Esophagus squamous epithelium (tissue), 5 donors: ENCODE results near the gene TMCC3. TPM values are rescaled to one million over a fixed set of nuclear protein-coding genes. Genes with fewer than 3 reads are reported as not detected.
A peak's percentile ranks its signal among the peaks of the same experiment; 100 is the strongest.

Experiments
- DNase-seq: peaks from one replicate; lab custom pipeline; 2025; lab: John Stamatoyannopoulos, UW
- H3K27ac ChIP-seq, 4 donors: fragments of 200-600 bp; sonication (generic); one replicate each; pipeline ENCODE4 v1.5.1; 2016 to 2019; ENCODE audit warnings: mild to moderate bottlenecking in 1 of 4
- H3K27me3 ChIP-seq, 4 donors: fragments of 200-600 bp; sonication (generic); 1 replicate in 3 of 4; 2 replicates in 1 of 4; pipeline versions ENCODE4 v1.5.1 to v1.6.0; 2017 to 2021; ENCODE audit warnings: antibody characterized with exemption in 1 of 4
- H3K36me3 ChIP-seq, 3 donors: fragments of 200-600 bp; sonication (generic); one replicate each; pipeline ENCODE4 v1.5.1; 2016 to 2019
- H3K4me1 ChIP-seq, 3 donors: fragments of 200-600 bp; sonication (generic); one replicate each; pipeline ENCODE4 v1.5.1; 2017 to 2019
- H3K4me3 ChIP-seq, 4 donors: fragments of 200-600 bp; sonication (generic); 1 replicate in 3 of 4; 2 replicates in 1 of 4; pipeline ENCODE4 v1.5.1; 2016 to 2019; ENCODE audit warnings: mild to moderate bottlenecking in 2 of 4, moderate library complexity in 1 of 4
- H3K9me3 ChIP-seq, 3 donors: fragments of 200-600 bp; sonication (generic); one replicate each; pipeline ENCODE4 v1.5.1; 2016 to 2019
- CTCF ChIP-seq, 6 experiments: fragments of 450-650 bp in 4 of 6; fragments of 200-600 bp in 2 of 6; sonication (generic) in 2 of 6; IDR thresholded peaks; one replicate each; pipeline ENCODE4 v1.5.1; 2016 to 2019; ENCODE audit warnings: antibody characterized with exemption in 6 of 6, mild to moderate bottlenecking in 4 of 6, moderate library complexity in 4 of 6
- POLR2A ChIP-seq, 4 donors: fragments of 450-650 bp; IDR thresholded peaks; one replicate each; pipeline ENCODE4 v1.6.1; 2017; ENCODE audit warnings: antibody characterized with exemption in 4 of 4, mild to moderate bottlenecking in 4 of 4, moderate library complexity in 3 of 4
- WGBS, 2 donors: methylation state at CpG; one replicate each; pipeline ENCODE4 v1.1.5; 2018; 5-methylcytosine and 5-hydroxymethylcytosine counted together
- intact Hi-C: fragments of 100-400 bp; cut with DNase I; formaldehyde crosslinking; loops from one replicate; pipeline ENCODE4 v1.15.0; 2022
- total RNA-seq, 4 donors: library from RNA; depleted of rRNA; stranded (reverse); fragments of >200 nt; gene quantifications; one replicate each; pipeline ENCODE4 v1.1.0, GENCODE V29; 2016
- donor health status: DM: yes; HTN: yes; CAD: no.

TMCC3 gene
- total RNA-seq, 4 donors from 2014 or later = 6.8 to 14.2 (median 10.5) TPM

- Histone ChIP-seq H3K9me3 (no peaks in the 10 kb centered on the region), H3K4me1 (peaks cover 25 to 64% (median 28%) of the 10 kb centered on the region in 3 donors), H3K36me3 (no peaks in the 10 kb centered on the region), H3K27ac (peak overlapping the region; percentile 55 to 84 (median 78)), H3K27me3 (no peaks in the 10 kb centered on the region), H3K4me3 (no peak overlapping the region)
- WGBS, 2 donors = 10 to 46% methylated on average over 4 to 9 of the region's 9 CpGs
- no peak for DNase-seq
- no peak for TF ChIP-seq CTCF (IDR thresholded peaks at IDR 0.05)
- no peak for TF ChIP-seq POLR2A (IDR thresholded peaks at IDR 0.05)
- intact Hi-C loops = no loop called here
Measured at GRCh38 chr12:94678379-94678778, 28.0 kb upstream of the TMCC3 start.

- peak overlapping the region; percentile 55 to 84 (median 78) for H3K27ac ChIP-seq
- H3K27me3 ChIP-seq = no peaks in the 10 kb centered on the region
- no peaks in the 10 kb centered on the region for H3K36me3 ChIP-seq
- no peak for TF ChIP-seq POLR2A (IDR thresholded peaks at IDR 0.05)
- TF ChIP-seq CTCF (IDR thresholded peaks at IDR 0.05) = peak in 2 of 6 experiments; percentile 13 to 29
- peaks cover 25 to 66% (median 28%) of the 10 kb centered on the region in 3 donors for H3K4me1 ChIP-seq
- WGBS, 2 donors = 43 to 75% methylated on average over 1 of the region's 1 CpG
- intact Hi-C loops = no loop called here
- H3K9me3 ChIP-seq = no peaks in the 10 kb centered on the region
- no peak overlapping the region for H3K4me3 ChIP-seq
- no peak for DNase-seq
Measured at GRCh38 chr12:94677778-94678177, 27.4 kb upstream of the TMCC3 start.

- Histone ChIP-seq H3K27ac (peak overlapping the region; percentile 55 to 84 (median 74)), H3K4me3 (no peak overlapping the region), H3K27me3 (no peaks in the 10 kb centered on the region), H3K9me3 (no peaks in the 10 kb centered on the region), H3K4me1 (peaks cover 25 to 67% (median 28%) of the 10 kb centered on the region in 3 donors), H3K36me3 (no peaks in the 10 kb centered on the region)
- TF ChIP-seq POLR2A (IDR thresholded peaks at IDR 0.05) (no peak), CTCF (IDR thresholded peaks at IDR 0.05) (no peak)
- 76 to 89% methylated on average over 2 of the region's 2 CpGs for WGBS, 2 donors
- intact Hi-C loops = no loop called here
- DNase-seq = no peak
Measured at GRCh38 chr12:94676922-94677321, 26.6 kb upstream of the TMCC3 start.

- Histone ChIP-seq H3K4me3 (no peak overlapping the region), H3K27ac (peak overlapping the region; percentile 66 to 84 (median 76)), H3K9me3 (no peaks in the 10 kb centered on the region), H3K36me3 (no peaks in the 10 kb centered on the region), H3K27me3 (no peaks in the 10 kb centered on the region), H3K4me1 (peaks cover 25 to 75% (median 28%) of the 10 kb centered on the region in 3 donors)
- DNase-seq = no peak
- 46 to 56% methylated on average over 8 to 9 of the region's 9 CpGs for WGBS, 2 donors
- TF ChIP-seq POLR2A (IDR thresholded peaks at IDR 0.05) = no peak
- no peak for TF ChIP-seq CTCF (IDR thresholded peaks at IDR 0.05)
- intact Hi-C loops = no loop called here
Measured at GRCh38 chr12:94676031-94676641, 25.8 kb upstream of the TMCC3 start.

- H3K27ac ChIP-seq = peak overlapping the region in 2 of 4 donors; percentile 82 to 84
- H3K9me3 ChIP-seq = no peaks in the 10 kb centered on the region
- intact Hi-C loops = no loop called here
- 17 to 45% methylated on average over 6 of the region's 6 CpGs for WGBS, 2 donors
- H3K4me3 ChIP-seq = no peak overlapping the region
- peaks cover 25 to 78% (median 28%) of the 10 kb centered on the region in 3 donors for H3K4me1 ChIP-seq
- H3K36me3 ChIP-seq = no peaks in the 10 kb centered on the region
- TF ChIP-seq POLR2A (IDR thresholded peaks at IDR 0.05) (no peak), CTCF (IDR thresholded peaks at IDR 0.05) (no peak)
- DNase-seq = no peak
- no peaks in the 10 kb centered on the region for H3K27me3 ChIP-seq
Measured at GRCh38 chr12:94674835-94675234, 24.5 kb upstream of the TMCC3 start.
